ENCODE results near the gene PDE3A. TPM values are rescaled to one million over a fixed set of nuclear protein-coding genes. Genes with fewer than 3 reads are reported as not detected.

Gene PDE3A
- total RNA-seq, 6 experiments from 2014 or later: 0.79 to 2.4 (median 1.3) TPM

DNA sequence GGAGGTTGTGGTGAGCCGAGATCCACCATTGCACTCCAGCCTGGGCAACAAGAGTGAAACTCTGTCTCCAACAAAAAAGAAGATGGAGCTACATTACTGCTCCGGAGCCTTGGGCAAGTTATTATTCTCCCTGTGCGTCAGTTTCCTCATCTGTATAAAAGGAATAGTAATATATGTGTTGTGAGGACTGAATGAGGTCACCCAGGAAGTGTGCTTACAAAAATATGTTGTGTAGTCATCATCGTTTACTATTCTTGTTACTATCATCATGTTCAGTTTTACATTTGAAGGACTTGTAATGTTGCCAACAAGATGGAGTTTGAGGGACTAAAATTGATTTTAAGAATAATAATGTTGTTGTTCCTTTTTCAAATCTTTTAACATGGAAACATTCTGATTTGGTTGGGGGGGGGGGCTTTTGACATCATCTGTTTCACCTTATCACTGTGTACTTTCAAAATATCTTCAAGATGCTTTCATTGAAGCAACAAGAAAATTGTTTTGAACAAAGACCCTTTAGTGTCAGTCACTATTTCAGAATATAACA, 156.8 kb downstream of the PDE3A start:
- H3K27me3 ChIP-seq: no peaks in the 10 kb centered on the region
- WGBS (ENCODE audit: insufficient coverage, low coverage, low lambda C conversion rate, missing lambda C conversion rate): 81% methylated on average over 4 of the region's 4 CpGs
- ATAC-seq (no peak), DNase-seq (no peak)
- intact Hi-C loops (cut with DNase I): no loop called here
- H3K27ac ChIP-seq: no peak overlapping the region
- H3K4me3 ChIP-seq: no peak overlapping the region
- TF ChIP-seq, protein P1, sequence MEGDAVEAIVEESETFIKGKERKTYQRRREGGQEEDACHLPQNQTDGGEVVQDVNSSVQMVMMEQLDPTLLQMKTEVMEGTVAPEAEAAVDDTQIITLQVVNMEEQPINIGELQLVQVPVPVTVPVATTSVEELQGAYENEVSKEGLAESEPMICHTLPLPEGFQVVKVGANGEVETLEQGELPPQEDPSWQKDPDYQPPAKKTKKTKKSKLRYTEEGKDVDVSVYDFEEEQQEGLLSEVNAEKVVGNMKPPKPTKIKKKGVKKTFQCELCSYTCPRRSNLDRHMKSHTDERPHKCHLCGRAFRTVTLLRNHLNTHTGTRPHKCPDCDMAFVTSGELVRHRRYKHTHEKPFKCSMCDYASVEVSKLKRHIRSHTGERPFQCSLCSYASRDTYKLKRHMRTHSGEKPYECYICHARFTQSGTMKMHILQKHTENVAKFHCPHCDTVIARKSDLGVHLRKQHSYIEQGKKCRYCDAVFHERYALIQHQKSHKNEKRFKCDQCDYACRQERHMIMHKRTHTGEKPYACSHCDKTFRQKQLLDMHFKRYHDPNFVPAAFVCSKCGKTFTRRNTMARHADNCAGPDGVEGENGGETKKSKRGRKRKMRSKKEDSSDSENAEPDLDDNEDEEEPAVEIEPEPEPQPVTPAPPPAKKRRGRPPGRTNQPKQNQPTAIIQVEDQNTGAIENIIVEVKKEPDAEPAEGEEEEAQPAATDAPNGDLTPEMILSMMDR (IDR thresholded peaks at IDR 0.05): no peak
- TF ChIP-seq POLR2A (IDR thresholded peaks at IDR 0.05): no peak
- no peaks in the 10 kb centered on the region for H3K4me1 ChIP-seq
- H3K9me3 ChIP-seq: no peaks in the 10 kb centered on the region
- no peaks in the 10 kb centered on the region for H3K36me3 ChIP-seq

DNA sequence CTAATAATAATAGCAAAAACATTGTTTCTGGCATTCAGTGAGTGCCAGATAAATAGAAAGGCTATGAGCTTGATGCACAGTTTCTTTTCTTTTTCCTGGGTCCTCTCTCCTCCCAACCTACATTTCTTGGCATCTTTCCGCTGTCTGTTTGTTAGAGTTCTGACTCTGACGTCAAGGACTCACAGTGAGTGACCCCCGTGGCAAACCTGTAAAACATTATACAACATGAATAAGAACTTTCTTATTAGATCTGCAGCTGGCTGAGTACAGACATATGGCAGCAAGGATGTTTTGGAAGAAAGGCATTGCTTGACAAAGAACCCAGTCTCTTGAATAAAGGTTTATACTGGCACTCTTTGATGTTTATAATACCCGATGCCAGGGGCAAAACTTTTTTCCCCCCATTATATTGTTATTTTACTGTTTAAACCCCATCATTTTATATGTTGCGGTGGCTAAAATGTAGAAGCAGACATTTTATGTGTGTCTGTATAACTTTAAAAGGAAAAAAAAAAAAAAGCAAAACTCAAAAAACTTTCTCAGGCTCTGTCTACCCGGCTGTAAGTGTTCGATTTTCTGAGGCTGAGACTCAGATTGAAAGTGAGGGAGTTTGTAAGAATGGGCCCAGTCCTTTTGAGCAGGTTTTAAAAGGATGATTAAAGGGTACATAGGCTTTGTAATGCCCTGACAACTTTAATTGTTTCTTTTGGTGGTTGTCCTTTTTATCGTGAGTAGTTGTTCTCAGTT, 159.3 kb downstream of the PDE3A start:
- Histone ChIP-seq H3K27ac (no peak overlapping the region), H3K4me3 (no peak overlapping the region), H3K36me3 (no peaks in the 10 kb centered on the region), H3K9me3 (no peaks in the 10 kb centered on the region), H3K4me1 (no peaks in the 10 kb centered on the region), H3K27me3 (no peaks in the 10 kb centered on the region)
- no peak for DNase-seq
- 54% methylated on average over 8 of the region's 8 CpGs for WGBS (ENCODE audit: insufficient coverage, low coverage, low lambda C conversion rate, missing lambda C conversion rate)
- intact Hi-C loops (cut with DNase I): no loop called here
- ATAC-seq: no peak
- no peak for TF ChIP-seq POLR2A (IDR thresholded peaks at IDR 0.05)
- TF ChIP-seq, protein P1 (IDR thresholded peaks at IDR 0.05): no peak

DNA sequence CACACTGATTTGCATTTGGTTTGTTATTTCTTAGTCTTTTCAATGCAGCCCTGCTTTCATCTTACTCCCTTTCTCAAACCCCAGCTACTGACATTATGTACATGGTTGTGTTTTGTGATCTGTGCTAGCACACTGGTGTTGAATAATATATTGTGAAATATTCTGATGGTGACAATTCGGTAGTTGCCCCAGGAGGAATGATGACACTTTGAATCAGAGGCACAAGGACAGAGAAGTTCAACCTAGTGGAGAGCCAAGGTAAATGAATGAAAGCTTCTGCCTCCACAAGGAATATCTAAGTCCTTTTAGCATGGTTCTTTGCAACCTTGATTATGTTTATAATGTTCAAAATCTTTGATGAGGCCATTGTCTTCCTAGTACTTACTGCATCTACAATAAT, 159.9 kb downstream of the PDE3A start:
- 13% methylated on average over 1 of the region's 1 CpG for WGBS (ENCODE audit: insufficient coverage, low coverage, low lambda C conversion rate, missing lambda C conversion rate)
- intact Hi-C loops (cut with DNase I): no loop called here
- no peak overlapping the region for H3K27ac ChIP-seq

DNA sequence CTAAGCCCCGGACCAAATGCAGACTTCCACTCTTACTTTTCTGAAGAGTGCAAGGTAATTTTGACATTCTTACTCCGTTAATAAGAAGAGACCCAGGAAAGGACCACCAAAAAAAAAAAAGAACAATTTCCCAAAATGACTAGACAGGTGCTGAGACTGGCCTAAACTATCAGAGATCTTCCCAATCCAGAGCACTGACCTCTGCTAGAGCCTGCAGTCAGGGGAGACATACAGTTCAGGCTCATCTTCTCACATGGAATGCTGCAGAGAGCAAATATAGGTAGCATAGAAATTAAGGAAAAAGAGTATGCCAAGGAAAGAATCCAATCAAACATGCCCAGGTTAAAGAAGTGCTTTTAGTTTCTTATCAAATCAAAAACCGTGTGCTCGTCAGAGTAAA, 177.9 kb downstream of the PDE3A start:
- H3K4me1 ChIP-seq: no peaks in the 10 kb centered on the region
- H3K27ac ChIP-seq: no peak overlapping the region
- no peak overlapping the region for H3K4me3 ChIP-seq
- no peaks in the 10 kb centered on the region for H3K9me3 ChIP-seq
- DNase-seq: no peak
- WGBS (ENCODE audit: insufficient coverage, low coverage, low lambda C conversion rate, missing lambda C conversion rate): 46% methylated on average over 4 of the region's 4 CpGs
- no peaks in the 10 kb centered on the region for H3K36me3 ChIP-seq
- TF ChIP-seq POLR2A (IDR thresholded peaks at IDR 0.05): no peak
- TF ChIP-seq, protein P1 (IDR thresholded peaks at IDR 0.05): no peak
- no peak for ATAC-seq
- intact Hi-C loops (cut with DNase I): no loop called here
- H3K27me3 ChIP-seq: no peaks in the 10 kb centered on the region

More for the DNA sequence above, 159.9 kb downstream of the PDE3A start:
- DNase-seq: no peak
- Histone ChIP-seq H3K4me1 (no peaks in the 10 kb centered on the region), H3K4me3 (no peak overlapping the region), H3K27me3 (no peaks in the 10 kb centered on the region), H3K36me3 (no peaks in the 10 kb centered on the region), H3K9me3 (no peaks in the 10 kb centered on the region)
- TF ChIP-seq POLR2A (IDR thresholded peaks at IDR 0.05): no peak
- TF ChIP-seq, protein P1 (IDR thresholded peaks at IDR 0.05): no peak
- ATAC-seq: peak in 1 of 4 donors; percentile 32
